DOHH2 (cell line): ENCODE data around the gene TM2D3.

Experiments
- H3F3A ChIP-seq: fragments of 200-600 bp; sonication (generic), shearing (Covaris generic); 2 replicates; pipeline ENCODE4 v1.6.0; 2016; ENCODE audit warnings: antibody characterized with exemption, mild to moderate bottlenecking; ENCODE audit not compliant: control insufficient read depth, insufficient read depth
- H3K27ac ChIP-seq: fragments of 200-600 bp; sonication (generic); 2 replicates; pipeline ENCODE4 v1.5.1; 2014; ENCODE audit warnings: low read depth, mild to moderate bottlenecking, low read length, moderate library complexity
- H3K27me3 ChIP-seq: fragments of 200-600 bp; sonication (generic); 2 replicates; pipeline ENCODE4 v1.6.1; 2014; ENCODE audit warnings: mild to moderate bottlenecking, low read length, mixed read lengths; ENCODE audit not compliant: control insufficient read depth
- H3K36me3 ChIP-seq: fragments of 200-600 bp; sonication (generic); 2 replicates; pipeline ENCODE4 v1.6.1; 2014; ENCODE audit warnings: mild to moderate bottlenecking, low read length, moderate library complexity, mixed read lengths; ENCODE audit not compliant: control insufficient read depth
- H3K4me1 ChIP-seq: fragments of 200-600 bp; sonication (generic); 2 replicates; pipeline ENCODE4 v1.6.1; 2014; ENCODE audit warnings: mild to moderate bottlenecking, low read length, mixed read lengths; ENCODE audit not compliant: control insufficient read depth
- H3K4me2 ChIP-seq: fragments of 200-600 bp; sonication (generic); 2 replicates; pipeline ENCODE4 v1.6.0; 2014; ENCODE audit warnings: mild to moderate bottlenecking, low read length, moderate library complexity
- H3K4me3 ChIP-seq: fragments of 200-600 bp; sonication (generic); 2 replicates; pipeline ENCODE4 v1.5.1; 2014; ENCODE audit warnings: mild to moderate bottlenecking, low read length, mixed read lengths
- H3K79me2 ChIP-seq: fragments of 200-600 bp; sonication (generic); 2 replicates; pipeline ENCODE4 v1.6.1; 2014; ENCODE audit warnings: mild to moderate bottlenecking, low read length, mixed read lengths; ENCODE audit not compliant: control insufficient read depth
- H3K9me2 ChIP-seq: fragments of 200-600 bp; sonication (generic); replicated peaks from 2 replicates; pipeline ENCODE4 v1.6.1; 2014; ENCODE audit warnings: mild to moderate bottlenecking, low read length, mixed read lengths; ENCODE audit not compliant: control insufficient read depth
- H3K9me3 ChIP-seq: fragments of 200-600 bp; sonication (generic); 2 replicates; pipeline ENCODE4 v1.6.1; 2014; ENCODE audit warnings: antibody characterized with exemption, low read length, mixed read lengths; ENCODE audit not compliant: control insufficient read depth, insufficient read depth
- H4K20me1 ChIP-seq: fragments of 200-600 bp; sonication (generic); 2 replicates; pipeline ENCODE4 v1.6.0; 2014; ENCODE audit warnings: low read depth, mild to moderate bottlenecking, antibody characterized with exemption, low read length, moderate library complexity; ENCODE audit not compliant: control insufficient read depth, insufficient read depth
- EZH2phosphoT487 ChIP-seq: fragments of 200-600 bp; sonication (generic); IDR thresholded peaks from 2 replicates; pipeline ENCODE4 v1.6.1; 2017; ENCODE audit warnings: borderline replicate concordance, mild to moderate bottlenecking, antibody characterized with exemption, low read length, moderate library complexity, mixed read lengths
- TF ChIP-seq, protein P1 (sequence below): fragments of 200-600 bp; sonication (generic); IDR thresholded peaks from one replicate; pipeline ENCODE4 v1.5.1; 2014; ENCODE audit warnings: antibody characterized with exemption, mild to moderate bottlenecking, low read depth, low read length; ENCODE audit not compliant: poor library complexity, severe bottlenecking

Gene TM2D3

DNA sequence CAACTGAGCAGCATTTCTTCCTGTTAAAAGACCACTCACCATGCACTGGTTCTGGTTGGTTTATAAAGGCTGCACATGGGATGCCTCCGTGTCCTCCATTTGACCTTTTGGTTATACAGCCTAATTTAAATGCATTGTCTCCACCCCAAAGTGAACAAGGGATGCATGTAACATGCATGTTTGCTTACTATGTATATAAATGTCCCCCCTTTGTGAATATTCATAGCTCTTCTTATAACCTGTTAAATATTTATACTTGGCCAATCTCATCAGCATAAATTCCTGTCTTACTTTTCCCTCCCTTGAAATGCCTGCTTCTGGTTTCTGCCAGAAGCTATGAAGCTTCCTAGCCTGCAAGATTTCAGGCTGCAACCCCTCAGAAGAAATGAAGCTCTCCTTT lies 44.6 kb upstream of the TM2D3 start:
- no peak overlapping the region for H3K27ac ChIP-seq

DNA sequence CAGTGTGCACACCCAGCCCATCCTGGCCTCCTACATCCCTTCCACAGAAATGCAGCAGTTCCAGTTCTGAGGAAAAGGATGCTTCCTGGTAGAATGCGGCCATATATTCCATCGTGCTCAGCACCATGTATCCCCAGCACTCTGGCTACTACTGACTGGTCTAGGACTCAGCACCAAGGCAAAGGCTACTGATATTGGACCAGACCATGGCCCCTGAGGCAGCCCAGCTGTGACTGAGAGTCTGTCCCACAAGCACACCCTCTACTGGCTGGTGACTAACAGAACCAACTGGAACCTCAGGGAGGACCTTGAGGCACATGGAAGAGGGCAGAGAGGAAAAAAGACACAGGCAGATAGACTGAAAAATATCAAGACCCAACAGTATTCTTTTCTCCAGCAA lies 42.1 kb upstream of the TM2D3 start:
- H3K4me2 ChIP-seq, result no peak overlapping the region
- no peak overlapping the region for H3K4me3 ChIP-seq
- peaks cover 23% of the 10 kb centered on the region for H3K36me3 ChIP-seq
- H3F3A ChIP-seq, result no peaks in the 10 kb centered on the region
- H4K20me1 ChIP-seq, result no peaks in the 10 kb centered on the region
- no peaks in the 10 kb centered on the region for H3K27me3 ChIP-seq
- no peak for TF ChIP-seq EZH2phosphoT487
- TF ChIP-seq, protein P1, sequence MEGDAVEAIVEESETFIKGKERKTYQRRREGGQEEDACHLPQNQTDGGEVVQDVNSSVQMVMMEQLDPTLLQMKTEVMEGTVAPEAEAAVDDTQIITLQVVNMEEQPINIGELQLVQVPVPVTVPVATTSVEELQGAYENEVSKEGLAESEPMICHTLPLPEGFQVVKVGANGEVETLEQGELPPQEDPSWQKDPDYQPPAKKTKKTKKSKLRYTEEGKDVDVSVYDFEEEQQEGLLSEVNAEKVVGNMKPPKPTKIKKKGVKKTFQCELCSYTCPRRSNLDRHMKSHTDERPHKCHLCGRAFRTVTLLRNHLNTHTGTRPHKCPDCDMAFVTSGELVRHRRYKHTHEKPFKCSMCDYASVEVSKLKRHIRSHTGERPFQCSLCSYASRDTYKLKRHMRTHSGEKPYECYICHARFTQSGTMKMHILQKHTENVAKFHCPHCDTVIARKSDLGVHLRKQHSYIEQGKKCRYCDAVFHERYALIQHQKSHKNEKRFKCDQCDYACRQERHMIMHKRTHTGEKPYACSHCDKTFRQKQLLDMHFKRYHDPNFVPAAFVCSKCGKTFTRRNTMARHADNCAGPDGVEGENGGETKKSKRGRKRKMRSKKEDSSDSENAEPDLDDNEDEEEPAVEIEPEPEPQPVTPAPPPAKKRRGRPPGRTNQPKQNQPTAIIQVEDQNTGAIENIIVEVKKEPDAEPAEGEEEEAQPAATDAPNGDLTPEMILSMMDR, result no peak
- H3K4me1 ChIP-seq, result peaks cover 22% of the 10 kb centered on the region
- no peaks in the 10 kb centered on the region for H3K9me2 ChIP-seq
- no peaks in the 10 kb centered on the region for H3K79me2 ChIP-seq
- H3K9me3 ChIP-seq, result no peaks in the 10 kb centered on the region
- no peak overlapping the region for H3K27ac ChIP-seq

More for the DNA sequence above, 44.6 kb upstream of the TM2D3 start:
- Histone ChIP-seq H3K27me3 (no peaks in the 10 kb centered on the region), H3K36me3 (peaks cover 35% of the 10 kb centered on the region), H3K9me3 (no peaks in the 10 kb centered on the region), H3K4me2 (no peak overlapping the region), H3K4me3 (no peak overlapping the region), H4K20me1 (no peaks in the 10 kb centered on the region), H3K4me1 (peaks cover 40% of the 10 kb centered on the region), H3F3A (peaks cover 6% of the 10 kb centered on the region), H3K79me2 (no peaks in the 10 kb centered on the region), H3K9me2 (no peaks in the 10 kb centered on the region)
- no peak for TF ChIP-seq EZH2phosphoT487
- TF ChIP-seq, protein P1, result no peak

DNA sequence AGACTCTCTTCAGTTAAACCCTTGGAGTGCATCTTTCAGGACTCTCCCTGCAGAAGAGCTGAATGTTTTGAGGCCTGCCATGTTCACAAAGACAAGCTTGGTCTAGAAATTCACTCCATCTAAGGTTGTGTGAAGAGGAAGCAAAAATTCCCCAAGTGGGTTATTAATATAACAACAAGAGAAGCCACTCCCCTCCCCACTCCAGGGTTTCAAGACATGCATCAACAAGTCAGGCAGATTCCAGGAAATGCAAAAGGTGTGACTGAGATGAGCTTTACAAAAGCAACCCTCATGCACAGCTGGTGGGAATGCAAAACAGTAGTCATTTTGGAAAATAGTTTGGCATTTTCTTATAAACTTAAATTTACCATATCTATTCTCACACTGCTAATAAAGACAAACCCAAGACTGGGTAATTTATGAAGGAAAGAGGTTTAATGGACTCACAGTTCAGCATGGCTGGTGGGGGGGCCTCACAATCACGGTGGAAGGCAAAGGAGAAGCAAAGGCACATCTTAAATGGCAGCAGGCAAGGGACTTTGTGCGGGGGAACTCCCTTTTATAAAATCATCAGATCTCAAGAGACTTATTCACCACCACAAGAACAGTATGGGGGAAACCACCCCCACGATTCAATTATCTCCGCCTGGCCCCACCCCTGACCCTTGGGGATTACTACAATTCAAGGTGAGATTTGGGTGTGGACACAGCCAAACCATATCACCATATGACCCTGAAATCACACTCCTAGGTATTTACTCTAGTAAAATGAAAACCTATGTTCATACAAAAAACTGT lies 40.8 kb upstream of the TM2D3 start:
- Histone ChIP-seq H3K4me1 (peaks cover 22% of the 10 kb centered on the region), H3K36me3 (peaks cover 14% of the 10 kb centered on the region), H3K4me2 (no peak overlapping the region), H4K20me1 (no peaks in the 10 kb centered on the region), H3K4me3 (no peak overlapping the region), H3K9me3 (no peaks in the 10 kb centered on the region), H3K79me2 (no peaks in the 10 kb centered on the region), H3F3A (no peaks in the 10 kb centered on the region), H3K27ac (no peak overlapping the region), H3K27me3 (no peaks in the 10 kb centered on the region), H3K9me2 (no peaks in the 10 kb centered on the region)
- TF ChIP-seq, protein P1, result no peak
- no peak for TF ChIP-seq EZH2phosphoT487
